Measurements from ENCODE around the gene STAT5B.

GRCh38 chr17:42193216-42193968 is 82.8 kb downstream of the STAT5B start:
- no peak for TF ChIP-seq CTCF (IDR thresholded peaks at IDR 0.05)
- TF ChIP-seq TCF7L2 (IDR thresholded peaks at IDR 0.05; ENCODE audit: low read depth, low read length): no peak
- no peak for TF ChIP-seq REST (IDR thresholded peaks at IDR 0.05; ENCODE audit: insufficient read depth in 1 of 2, low read depth in 2 of 2, low read length in 1 of 2)
- TF ChIP-seq SIN3A (IDR thresholded peaks at IDR 0.05; ENCODE audit: borderline replicate concordance, insufficient read depth, low read depth, low read length): no peak
